MM.1S (cell line): ENCODE data around the gene PNPLA3.

ENCODE experiments used
- DNase-seq: peaks from one replicate; pipeline ENCODE4 v3.0.0-alpha.2; 2015
- H2AFZ ChIP-seq: fragments of 300-600 bp; sonication (generic); 2 replicates; pipeline ENCODE4 v1.6.0; 2016; ENCODE audit warnings: antibody characterized with exemption, low read length
- H3F3A ChIP-seq: fragments of 300-600 bp; sonication (generic); 2 replicates; pipeline ENCODE4 v1.6.1; 2016; ENCODE audit warnings: mild to moderate bottlenecking, antibody characterized with exemption, low read length, moderate library complexity, mixed read lengths; ENCODE audit not compliant: insufficient read depth
- H3K27ac ChIP-seq: fragments of 300-600 bp; sonication (generic); 2 replicates; pipeline ENCODE4 v1.5.1; 2016; ENCODE audit warnings: mild to moderate bottlenecking, low read length
- H3K27me3 ChIP-seq: fragments of 300-600 bp; sonication (generic); replicated peaks from 2 replicates; pipeline ENCODE4 v1.6.0; 2016; ENCODE audit warnings: low read length; ENCODE audit not compliant: insufficient read depth
- H3K36me3 ChIP-seq: fragments of 300-600 bp; sonication (generic); replicated peaks from 2 replicates; pipeline ENCODE4 v1.6.1; 2016; ENCODE audit warnings: mild to moderate bottlenecking, low read length, mixed read lengths; ENCODE audit not compliant: insufficient read depth
- H3K4me1 ChIP-seq: fragments of 300-600 bp; sonication (generic); 2 replicates; pipeline ENCODE4 v1.6.1; 2016; ENCODE audit warnings: low read length, mixed read lengths
- H3K4me2 ChIP-seq: fragments of 300-600 bp; sonication (generic); 2 replicates; pipeline ENCODE4 v1.6.0; 2016; ENCODE audit warnings: low read depth, low read length
- H3K4me3 ChIP-seq: fragments of 300-600 bp; sonication (generic); 2 replicates; pipeline ENCODE4 v1.5.1; 2016; ENCODE audit warnings: low read length, mixed read lengths
- H3K79me2 ChIP-seq: fragments of 300-600 bp; sonication (generic); 2 replicates; pipeline ENCODE4 v1.6.1; 2016; ENCODE audit warnings: mixed run types, low read length, mixed read lengths
- H3K9ac ChIP-seq: fragments of 300-600 bp; sonication (generic); 2 replicates; pipeline ENCODE4 v1.6.1; 2016; ENCODE audit warnings: low read length, mixed read lengths
- H3K9me2 ChIP-seq: fragments of 300-600 bp; sonication (generic); replicated peaks from 2 replicates; pipeline ENCODE4 v1.6.1; 2016; ENCODE audit warnings: mild to moderate bottlenecking, low read length, mixed read lengths; ENCODE audit not compliant: insufficient read depth
- H3K9me3 ChIP-seq: fragments of 300-600 bp; sonication (generic); replicated peaks from 2 replicates; pipeline ENCODE4 v1.6.1; 2016; ENCODE audit warnings: mild to moderate bottlenecking, low read length, mixed read lengths; ENCODE audit not compliant: insufficient read depth
- H4K20me1 ChIP-seq: fragments of 300-600 bp; sonication (generic); 2 replicates; pipeline ENCODE4 v1.6.1; 2016; ENCODE audit warnings: mild to moderate bottlenecking, low read length, moderate library complexity, mixed read lengths; ENCODE audit not compliant: insufficient read depth
- CTCF ChIP-seq: fragments of 300-600 bp; sonication (generic); IDR thresholded peaks from 2 replicates; pipeline ENCODE4 v1.5.1; 2016; ENCODE audit warnings: antibody characterized with exemption, low read length, mixed read lengths
- EZH2 ChIP-seq: fragments of 300-600 bp; sonication (generic); optimal IDR thresholded peaks from 2 replicates; pipeline ENCODE3; 2017; ENCODE audit warnings: low read depth, mild to moderate bottlenecking, antibody characterized with exemption, low read length, mixed read lengths
- EZH2phosphoT487 ChIP-seq: fragments of 300-600 bp; sonication (generic); IDR thresholded peaks from 2 replicates; pipeline ENCODE4 v1.6.1; 2018; ENCODE audit warnings: antibody characterized with exemption, low read length

Gene PNPLA3

DNA sequence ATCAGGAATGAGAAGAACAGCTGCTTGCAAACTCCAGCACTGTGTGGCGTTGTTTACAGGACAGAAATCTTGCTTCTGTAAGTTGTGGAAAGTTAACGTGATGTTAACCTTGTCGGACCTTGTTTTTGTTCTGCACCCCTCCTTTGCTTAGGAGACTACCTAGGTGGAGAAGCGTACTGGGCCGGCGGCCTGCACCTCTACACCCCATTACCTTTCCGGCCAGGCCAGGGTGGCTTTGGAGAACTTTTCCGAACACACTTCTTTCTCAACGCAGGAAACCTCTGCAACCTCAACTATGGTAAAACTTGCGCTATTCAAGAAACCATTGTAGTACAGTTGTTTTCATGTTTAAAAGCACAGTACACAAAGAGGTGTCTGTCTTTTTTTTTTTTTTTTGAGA, 65.4 kb downstream of the PNPLA3 start:
- Histone ChIP-seq H3K9me3 (no peaks in the 10 kb centered on the region), H3K27ac (no peak overlapping the region), H3K4me3 (no peak overlapping the region), H4K20me1 (no peaks in the 10 kb centered on the region), H2AFZ (no peak overlapping the region), H3K27me3 (no peaks in the 10 kb centered on the region), H3K79me2 (no peaks in the 10 kb centered on the region), H3K36me3 (no peaks in the 10 kb centered on the region), H3K9me2 (no peaks in the 10 kb centered on the region), H3K9ac (no peak overlapping the region), H3K4me2 (no peak overlapping the region), H3F3A (no peaks in the 10 kb centered on the region), H3K4me1 (no peaks in the 10 kb centered on the region)
- TF ChIP-seq EZH2 = no peak
- TF ChIP-seq EZH2phosphoT487 = no peak
- no peak for TF ChIP-seq CTCF
- DNase-seq = no peak

DNA sequence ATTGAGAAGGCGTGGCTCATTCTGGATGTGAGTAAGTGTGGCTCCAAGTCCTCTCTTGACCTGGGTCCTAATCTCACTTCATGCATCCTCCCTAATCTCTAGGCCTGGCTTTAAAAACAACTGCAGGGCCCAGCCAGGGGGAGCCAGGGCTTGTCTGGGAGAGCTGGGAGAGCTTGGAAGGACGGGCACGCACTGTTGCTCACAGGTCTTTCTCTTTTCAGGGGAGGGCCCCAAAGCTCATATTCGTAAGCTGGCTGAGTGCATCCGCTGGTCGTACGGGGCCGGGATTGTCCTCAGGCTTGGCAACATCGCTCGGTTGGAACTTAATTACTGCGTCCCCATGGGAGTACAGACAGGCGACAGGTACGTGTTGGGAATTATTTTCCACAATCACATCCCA, 66.4 kb downstream of the PNPLA3 start:
- Histone ChIP-seq H3K27me3 (no peaks in the 10 kb centered on the region), H3F3A (no peaks in the 10 kb centered on the region), H3K9ac (no peak overlapping the region), H3K4me1 (no peaks in the 10 kb centered on the region), H3K79me2 (no peaks in the 10 kb centered on the region), H3K9me3 (no peaks in the 10 kb centered on the region), H4K20me1 (no peaks in the 10 kb centered on the region), H3K9me2 (no peaks in the 10 kb centered on the region), H3K4me2 (no peak overlapping the region), H2AFZ (no peak overlapping the region), H3K27ac (no peak overlapping the region), H3K36me3 (no peaks in the 10 kb centered on the region), H3K4me3 (no peak overlapping the region)
- no peak for DNase-seq
- TF ChIP-seq EZH2 (no peak), EZH2phosphoT487 (no peak), CTCF (no peak)

GRCh38 chr22:43991316-43992020, 67.9 kb downstream of the PNPLA3 start:
- Histone ChIP-seq H3K4me1 (no peaks in the 10 kb centered on the region), H3K9me3 (no peaks in the 10 kb centered on the region), H3K36me3 (no peaks in the 10 kb centered on the region), H3K4me2 (no peak overlapping the region), H3F3A (no peaks in the 10 kb centered on the region), H2AFZ (no peak overlapping the region), H3K79me2 (no peaks in the 10 kb centered on the region), H3K9ac (no peak overlapping the region), H3K9me2 (no peaks in the 10 kb centered on the region), H3K27me3 (no peaks in the 10 kb centered on the region), H3K4me3 (no peak overlapping the region), H4K20me1 (no peaks in the 10 kb centered on the region), H3K27ac (no peak overlapping the region)
- TF ChIP-seq EZH2 (no peak), EZH2phosphoT487 (no peak), CTCF (no peak)
- DNase-seq = no peak
